Neural progenitor cell (in vitro differentiated cells): ENCODE results near the gene FARP2. TPM values are rescaled to one million over a fixed set of nuclear protein-coding genes. Genes with fewer than 3 reads are reported as not detected.

Experiments
- DNase-seq: peaks from one replicate; pipeline ENCODE4 v3.0.0-alpha.2; 2016; ENCODE audit warnings: low spot score
- H2AFZ ChIP-seq: fragments of 200-600 bp; sonication (generic); replicated peaks from 2 replicates; pipeline ENCODE4 v1.6.1; 2016; ENCODE audit warnings: antibody characterized with exemption
- H3F3A ChIP-seq: fragments of 200-600 bp; sonication (generic); 2 replicates; pipeline ENCODE4 v1.6.1; 2016; ENCODE audit warnings: antibody characterized with exemption, low read depth
- H3K27ac ChIP-seq: fragments of 200-600 bp; sonication (generic); 2 replicates; pipeline ENCODE4 v1.5.1; 2016; ENCODE audit warnings: mild to moderate bottlenecking
- H3K27me3 ChIP-seq: fragments of 200-600 bp; sonication (generic); 2 replicates; pipeline ENCODE4 v1.6.1; 2016; ENCODE audit warnings: mild to moderate bottlenecking, moderate library complexity
- H3K36me3 ChIP-seq: fragments of 200-600 bp; sonication (generic); 2 replicates; pipeline ENCODE4 v1.5.1; 2016
- H3K4me1 ChIP-seq: fragments of 200-600 bp; sonication (generic); 2 replicates; pipeline ENCODE4 v1.6.1; 2016; ENCODE audit warnings: mixed run types
- H3K4me2 ChIP-seq: fragments of 200-600 bp; sonication (generic); 2 replicates; pipeline ENCODE4 v1.6.1; 2016
- H3K4me3 ChIP-seq: fragments of 200-600 bp; sonication (generic); 2 replicates; pipeline ENCODE4 v1.5.1; 2016
- H3K79me2 ChIP-seq: fragments of 200-600 bp; sonication (generic); 2 replicates; pipeline ENCODE4 v1.6.1; 2016; ENCODE audit warnings: low read depth
- H3K9ac ChIP-seq: fragments of 200-600 bp; sonication (generic); 2 replicates; pipeline ENCODE4 v1.6.1; 2016
- H3K9me3 ChIP-seq: fragments of 200-600 bp; sonication (generic); 2 replicates; pipeline ENCODE4 v1.5.1; 2016; ENCODE audit warnings: low read depth
- H4K20me1 ChIP-seq: fragments of 200-600 bp; sonication (generic); 2 replicates; pipeline ENCODE4 v1.6.1; 2016; ENCODE audit warnings: low read depth
- H3K27ac Mint-ChIP-seq: 3 replicates; pipeline ENCODE4 v1.8.0; 2021; ENCODE audit warnings: mixed read lengths
- H3K27me3 Mint-ChIP-seq: 2 replicates; pipeline ENCODE4 v1.8.0; 2022; ENCODE audit warnings: low read depth, mild to moderate bottlenecking, inconsistent platforms, moderate library complexity, mixed read lengths; ENCODE audit not compliant: insufficient read depth
- H3K36me3 Mint-ChIP-seq: 3 replicates; pipeline ENCODE4 v1.8.0; 2021; ENCODE audit warnings: mixed read lengths
- H3K4me1 Mint-ChIP-seq: 3 replicates; pipeline ENCODE4 v1.8.0; 2021; ENCODE audit warnings: mixed read lengths
- H3K4me3 Mint-ChIP-seq: 3 replicates; pipeline ENCODE4 v1.8.0; 2021; ENCODE audit warnings: mild to moderate bottlenecking, moderate library complexity, mixed read lengths
- H3K9me3 Mint-ChIP-seq: 3 replicates; pipeline ENCODE4 v1.8.0; 2020; ENCODE audit warnings: mixed read lengths
- EZH2 ChIP-seq: fragments of 200-600 bp; sonication (generic); IDR thresholded peaks from 2 replicates; pipeline ENCODE4 v1.6.1; 2017; ENCODE audit warnings: antibody characterized with exemption, mild to moderate bottlenecking, moderate library complexity
- EZH2phosphoT487 ChIP-seq: fragments of 200-600 bp; sonication (generic); IDR thresholded peaks from 2 replicates; pipeline ENCODE4 v1.6.1; 2017; ENCODE audit warnings: antibody characterized with exemption
- total RNA-seq: library from RNA; depleted of rRNA; stranded (reverse); fragments of >200 nt; gene quantifications from 2 replicates; pipeline ENCODE4 v1.2.3, GENCODE V29; 2015; ENCODE audit warnings: low replicate concordance
- TF ChIP-seq, protein P1 (sequence below): fragments of 200-600 bp; sonication (generic); IDR thresholded peaks from 2 replicates; pipeline ENCODE4 v1.5.1; 2017; ENCODE audit warnings: antibody characterized with exemption, mild to moderate bottlenecking

The FARP2 gene
- total RNA-seq, 1 donor from 2014 or later: 32.3 TPM

DNA sequence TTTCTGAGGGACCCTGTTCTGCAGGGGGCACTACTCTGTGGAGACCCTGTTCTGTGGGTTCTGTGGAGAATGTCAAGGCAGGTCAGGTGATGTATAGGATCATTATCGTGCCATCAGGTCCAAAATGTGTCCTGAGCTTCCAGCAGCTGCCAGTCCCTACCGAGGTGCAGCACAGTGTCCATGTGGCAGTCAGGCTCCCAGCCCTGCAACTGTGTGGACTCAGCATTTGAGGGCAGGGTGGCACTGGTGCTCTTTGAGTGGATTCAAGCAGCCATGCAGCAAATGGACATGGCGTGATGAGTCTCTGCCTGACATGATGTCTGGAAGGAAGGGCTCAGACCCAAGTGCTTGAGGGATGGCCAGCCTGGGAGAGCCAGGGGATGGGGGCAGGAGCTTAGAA, 117.3 kb downstream of the FARP2 start:
- Mint-ChIP-seq H3K27ac (no peak overlapping the region), H3K9me3 (no peaks in the 10 kb centered on the region), H3K27me3 (peaks cover 6% of the 10 kb centered on the region), H3K36me3 (peaks cover 3% of the 10 kb centered on the region), H3K4me3 (no peak overlapping the region), H3K4me1 (no peaks in the 10 kb centered on the region)
- Histone ChIP-seq H3F3A (no peaks in the 10 kb centered on the region), H3K4me1 (no peaks in the 10 kb centered on the region), H3K27ac (no peak overlapping the region), H3K27me3 (no peaks in the 10 kb centered on the region), H3K9me3 (no peaks in the 10 kb centered on the region), H3K4me2 (no peak overlapping the region), H3K36me3 (no peaks in the 10 kb centered on the region), H4K20me1 (no peaks in the 10 kb centered on the region), H2AFZ (no peak overlapping the region), H3K4me3 (no peak overlapping the region), H3K9ac (no peak overlapping the region), H3K79me2 (no peaks in the 10 kb centered on the region)
- TF ChIP-seq, protein P1, sequence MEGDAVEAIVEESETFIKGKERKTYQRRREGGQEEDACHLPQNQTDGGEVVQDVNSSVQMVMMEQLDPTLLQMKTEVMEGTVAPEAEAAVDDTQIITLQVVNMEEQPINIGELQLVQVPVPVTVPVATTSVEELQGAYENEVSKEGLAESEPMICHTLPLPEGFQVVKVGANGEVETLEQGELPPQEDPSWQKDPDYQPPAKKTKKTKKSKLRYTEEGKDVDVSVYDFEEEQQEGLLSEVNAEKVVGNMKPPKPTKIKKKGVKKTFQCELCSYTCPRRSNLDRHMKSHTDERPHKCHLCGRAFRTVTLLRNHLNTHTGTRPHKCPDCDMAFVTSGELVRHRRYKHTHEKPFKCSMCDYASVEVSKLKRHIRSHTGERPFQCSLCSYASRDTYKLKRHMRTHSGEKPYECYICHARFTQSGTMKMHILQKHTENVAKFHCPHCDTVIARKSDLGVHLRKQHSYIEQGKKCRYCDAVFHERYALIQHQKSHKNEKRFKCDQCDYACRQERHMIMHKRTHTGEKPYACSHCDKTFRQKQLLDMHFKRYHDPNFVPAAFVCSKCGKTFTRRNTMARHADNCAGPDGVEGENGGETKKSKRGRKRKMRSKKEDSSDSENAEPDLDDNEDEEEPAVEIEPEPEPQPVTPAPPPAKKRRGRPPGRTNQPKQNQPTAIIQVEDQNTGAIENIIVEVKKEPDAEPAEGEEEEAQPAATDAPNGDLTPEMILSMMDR: no peak
- TF ChIP-seq EZH2 (no peak), EZH2phosphoT487 (no peak)
- DNase-seq: no peak

GRCh38 chr2:241475267-241475666, 119.2 kb downstream of the FARP2 start:
- Histone ChIP-seq H3K79me2 (no peaks in the 10 kb centered on the region), H3K36me3 (no peaks in the 10 kb centered on the region), H3K27ac (no peak overlapping the region), H2AFZ (no peak overlapping the region), H3F3A (no peaks in the 10 kb centered on the region), H3K4me3 (no peak overlapping the region), H3K9me3 (no peaks in the 10 kb centered on the region), H4K20me1 (no peaks in the 10 kb centered on the region), H3K9ac (no peak overlapping the region), H3K27me3 (no peaks in the 10 kb centered on the region), H3K4me1 (no peaks in the 10 kb centered on the region), H3K4me2 (no peak overlapping the region)
- peaks cover 8% of the 10 kb centered on the region for H3K27me3 Mint-ChIP-seq
- H3K4me1 Mint-ChIP-seq: no peaks in the 10 kb centered on the region
- no peak overlapping the region for H3K4me3 Mint-ChIP-seq
- no peak for DNase-seq
- no peak overlapping the region for H3K27ac Mint-ChIP-seq
- peaks cover 3% of the 10 kb centered on the region for H3K36me3 Mint-ChIP-seq
- TF ChIP-seq, protein P1: no peak
- no peak for TF ChIP-seq EZH2phosphoT487
- TF ChIP-seq EZH2: no peak
- no peaks in the 10 kb centered on the region for H3K9me3 Mint-ChIP-seq

DNA sequence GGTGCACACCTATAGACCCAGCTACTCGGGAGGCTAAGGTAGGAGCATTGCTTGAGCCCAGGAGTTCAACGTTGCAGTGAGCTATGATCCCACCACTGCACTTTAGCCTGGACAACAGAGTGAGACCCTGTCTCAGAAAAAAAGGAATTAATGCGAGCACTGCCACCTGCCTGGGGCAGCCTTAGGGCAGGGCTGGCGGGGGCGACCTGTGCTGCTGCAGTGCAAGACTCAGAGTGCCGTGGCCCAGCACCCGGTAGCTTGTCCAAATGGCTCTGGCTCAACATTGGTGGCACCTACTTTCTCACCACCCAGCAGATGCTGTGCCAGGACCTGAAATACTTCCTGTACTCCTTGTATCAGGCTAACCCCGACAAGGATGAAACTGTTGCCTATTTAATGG, 122.1 kb downstream of the FARP2 start:
- Histone ChIP-seq H3K36me3 (no peaks in the 10 kb centered on the region), H2AFZ (no peak overlapping the region), H3F3A (no peaks in the 10 kb centered on the region), H4K20me1 (no peaks in the 10 kb centered on the region), H3K4me2 (no peak overlapping the region), H3K79me2 (no peaks in the 10 kb centered on the region), H3K9ac (no peak overlapping the region), H3K4me1 (no peaks in the 10 kb centered on the region), H3K4me3 (no peak overlapping the region), H3K27ac (no peak overlapping the region), H3K9me3 (no peaks in the 10 kb centered on the region), H3K27me3 (no peaks in the 10 kb centered on the region)
- no peaks in the 10 kb centered on the region for H3K9me3 Mint-ChIP-seq
- H3K4me3 Mint-ChIP-seq: no peak overlapping the region
- no peak overlapping the region for H3K27ac Mint-ChIP-seq
- no peak for DNase-seq
- H3K27me3 Mint-ChIP-seq: peaks cover 11% of the 10 kb centered on the region
- no peak for TF ChIP-seq EZH2phosphoT487
- no peak for TF ChIP-seq EZH2
- TF ChIP-seq, protein P1: no peak
- peaks cover 2% of the 10 kb centered on the region for H3K36me3 Mint-ChIP-seq
- peaks cover 11% of the 10 kb centered on the region for H3K4me1 Mint-ChIP-seq
